ENCODE data around the gene CAMK1G. TPM values are rescaled to one million over a fixed set of nuclear protein-coding genes. Genes with fewer than 3 reads are reported as not detected.

The CAMK1G gene
- total and polyA plus RNA-seq, 7 donors: 0.04 to 1.4 (median 0.46) TPM; not detected in 3

DNA sequence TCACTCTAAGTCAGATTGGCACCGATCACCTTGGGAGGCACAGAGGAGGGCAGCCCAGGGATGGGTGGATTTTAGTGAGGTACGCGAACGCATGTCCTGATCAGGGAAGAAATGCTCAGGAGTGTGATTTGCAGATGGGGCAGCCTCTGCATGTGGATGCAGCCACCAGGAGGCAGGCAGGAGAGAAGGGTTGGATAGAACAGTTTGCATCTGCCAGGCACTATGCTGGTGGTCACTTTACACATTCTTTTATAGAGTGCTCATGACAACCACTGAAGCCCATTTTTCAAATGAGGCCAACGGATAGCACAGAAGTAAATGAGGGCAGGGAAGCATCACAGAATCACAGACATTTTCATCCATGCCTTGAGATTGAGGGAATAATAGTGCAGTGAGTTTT lies 63.0 kb downstream of the CAMK1G start:
- no peak for DNase-seq
- ATAC-seq: peak in 2 of 4 donors; percentile 23 to 28
- Histone ChIP-seq H3K4me1 (peaks cover 69% of the 10 kb centered on the region), H3K27ac (peak overlapping the region; percentile 46), H3K36me3 (ENCODE audit: insufficient read depth in 1 of 2, low read depth in 1 of 2) (no peaks in the 10 kb centered on the region), H3K4me3 (peak overlapping the region; percentile 39), H3K27me3 (ENCODE audit: insufficient read depth in 3 of 3, low read length in 2 of 3) (no peaks in the 10 kb centered on the region), H3K9me3 (no peaks in the 10 kb centered on the region)
- 65 to 86% (median 73%) methylated on average over 5 of the region's 5 CpGs for WGBS, 3 donors
- intact Hi-C loops (cut with DNase I): no loop called here
- TF ChIP-seq, protein P1, sequence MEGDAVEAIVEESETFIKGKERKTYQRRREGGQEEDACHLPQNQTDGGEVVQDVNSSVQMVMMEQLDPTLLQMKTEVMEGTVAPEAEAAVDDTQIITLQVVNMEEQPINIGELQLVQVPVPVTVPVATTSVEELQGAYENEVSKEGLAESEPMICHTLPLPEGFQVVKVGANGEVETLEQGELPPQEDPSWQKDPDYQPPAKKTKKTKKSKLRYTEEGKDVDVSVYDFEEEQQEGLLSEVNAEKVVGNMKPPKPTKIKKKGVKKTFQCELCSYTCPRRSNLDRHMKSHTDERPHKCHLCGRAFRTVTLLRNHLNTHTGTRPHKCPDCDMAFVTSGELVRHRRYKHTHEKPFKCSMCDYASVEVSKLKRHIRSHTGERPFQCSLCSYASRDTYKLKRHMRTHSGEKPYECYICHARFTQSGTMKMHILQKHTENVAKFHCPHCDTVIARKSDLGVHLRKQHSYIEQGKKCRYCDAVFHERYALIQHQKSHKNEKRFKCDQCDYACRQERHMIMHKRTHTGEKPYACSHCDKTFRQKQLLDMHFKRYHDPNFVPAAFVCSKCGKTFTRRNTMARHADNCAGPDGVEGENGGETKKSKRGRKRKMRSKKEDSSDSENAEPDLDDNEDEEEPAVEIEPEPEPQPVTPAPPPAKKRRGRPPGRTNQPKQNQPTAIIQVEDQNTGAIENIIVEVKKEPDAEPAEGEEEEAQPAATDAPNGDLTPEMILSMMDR (IDR thresholded peaks at IDR 0.05): peak; percentile 25

DNA sequence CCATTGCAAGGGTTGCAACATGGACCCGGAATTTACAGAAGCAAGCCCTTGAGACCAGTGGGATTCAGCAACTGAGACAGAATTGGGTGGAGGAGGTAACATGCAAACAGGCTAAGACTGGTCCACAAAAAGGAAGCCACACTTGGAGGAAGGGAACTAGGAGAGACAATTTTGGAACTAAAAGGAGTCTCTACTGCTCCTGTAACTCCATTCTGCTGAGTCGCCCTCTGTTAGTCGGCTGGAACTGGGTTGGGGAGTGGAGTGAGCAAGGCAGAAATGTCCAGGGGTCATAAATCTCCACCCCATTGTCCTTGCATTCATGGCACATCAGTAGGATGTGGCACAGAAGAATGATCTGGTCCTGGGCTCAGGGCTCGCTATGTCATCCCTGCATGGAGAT lies 63.6 kb downstream of the CAMK1G start:
- intact Hi-C loops (cut with DNase I): no loop called here
- Histone ChIP-seq H3K4me1 (peaks cover 64% of the 10 kb centered on the region), H3K9me3 (no peaks in the 10 kb centered on the region), H3K4me3 (no peak overlapping the region), H3K27me3 (ENCODE audit: insufficient read depth in 3 of 3, low read length in 2 of 3) (no peaks in the 10 kb centered on the region), H3K27ac (no peak overlapping the region), H3K36me3 (ENCODE audit: insufficient read depth in 1 of 2, low read depth in 1 of 2) (no peaks in the 10 kb centered on the region)
- no peak for ATAC-seq
- DNase-seq: no peak
- TF ChIP-seq, protein P1 (IDR thresholded peaks at IDR 0.05): no peak
- WGBS, 3 donors: 52 to 63% (median 62%) methylated on average over 4 of the region's 4 CpGs

DNA sequence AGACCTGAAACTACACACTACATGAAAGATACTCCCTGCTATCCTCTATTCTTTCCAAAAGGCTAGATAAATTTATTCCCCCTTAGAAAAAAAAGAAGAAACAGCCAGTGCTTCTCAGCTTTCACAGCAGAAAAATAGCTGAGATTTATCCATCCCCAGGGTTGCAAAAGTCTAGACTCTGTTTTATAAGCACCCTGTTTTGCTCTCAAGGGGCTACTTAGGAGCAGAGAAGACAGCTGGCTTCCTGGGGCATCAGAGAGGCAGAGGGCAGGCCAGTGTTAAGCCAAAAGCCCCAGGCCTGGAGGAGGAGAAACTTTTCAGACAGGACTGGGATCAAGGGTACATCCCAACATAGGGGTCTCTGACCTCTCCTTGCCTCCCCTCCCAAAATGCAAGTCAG lies 64.8 kb downstream of the CAMK1G start:
- no peak for DNase-seq
- H3K27me3 ChIP-seq (ENCODE audit: insufficient read depth in 3 of 3, low read length in 2 of 3): no peaks in the 10 kb centered on the region
- intact Hi-C loops (cut with DNase I): no loop called here
- no peak for ATAC-seq
- no peaks in the 10 kb centered on the region for H3K9me3 ChIP-seq
- peak overlapping the region; percentile 74 for H3K27ac ChIP-seq
- no peak overlapping the region for H3K4me3 ChIP-seq
- TF ChIP-seq, protein P1 (IDR thresholded peaks at IDR 0.05): no peak
- peaks cover 54% of the 10 kb centered on the region for H3K4me1 ChIP-seq
- no peaks in the 10 kb centered on the region for H3K36me3 ChIP-seq (ENCODE audit: insufficient read depth in 1 of 2, low read depth in 1 of 2)

DNA sequence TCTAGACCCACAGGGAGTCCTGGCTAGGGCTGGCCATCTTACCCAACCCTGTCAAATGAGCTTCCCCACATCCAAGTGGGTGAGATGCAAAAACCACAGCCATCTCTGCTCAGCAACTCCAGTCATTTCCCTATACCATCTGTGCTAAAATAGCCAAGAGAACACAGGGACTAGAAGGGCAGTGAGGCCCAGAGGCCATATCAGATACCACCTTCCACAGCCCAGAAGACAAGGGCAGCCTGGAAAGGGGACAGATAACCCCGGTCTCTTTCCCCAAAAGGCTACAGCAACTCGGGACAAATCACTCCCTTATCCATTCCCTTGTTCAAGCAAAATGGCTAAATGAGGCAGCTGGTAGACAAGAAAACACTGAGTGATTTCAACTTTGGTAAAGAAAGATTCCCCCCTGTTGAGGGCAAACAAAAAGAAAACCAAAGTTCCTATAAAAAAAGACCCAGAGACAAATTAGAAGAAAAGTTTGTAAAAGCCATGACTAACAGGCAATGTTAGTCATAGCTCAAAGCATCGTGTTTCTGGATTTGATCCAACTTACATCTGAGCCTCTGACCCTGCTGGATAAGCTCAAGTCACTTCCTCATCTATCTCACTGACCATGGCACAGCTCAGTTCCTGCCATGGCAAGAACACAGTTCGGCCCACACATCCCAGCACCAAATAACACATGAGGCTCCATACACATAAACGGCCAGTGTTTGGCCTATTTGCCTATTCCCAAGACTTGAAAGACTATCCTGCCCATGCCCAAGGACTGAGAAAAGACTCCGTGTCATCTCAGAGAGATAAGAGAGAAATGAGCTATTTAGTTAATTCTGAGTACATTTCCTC lies 65.6 kb downstream of the CAMK1G start:
- H3K36me3 ChIP-seq (ENCODE audit: insufficient read depth in 1 of 2, low read depth in 1 of 2): no peaks in the 10 kb centered on the region
- TF ChIP-seq, protein P1 (IDR thresholded peaks at IDR 0.05): no peak
- no peaks in the 10 kb centered on the region for H3K9me3 ChIP-seq
- intact Hi-C loops (cut with DNase I): no loop called here
- DNase-seq (no peak), ATAC-seq (peak; percentile 66 to 84 (median 68))
- H3K4me1 ChIP-seq: peaks cover 50% of the 10 kb centered on the region
- peak overlapping the region; percentile 74 for H3K27ac ChIP-seq
- no peak overlapping the region for H3K4me3 ChIP-seq
- H3K27me3 ChIP-seq (ENCODE audit: insufficient read depth in 3 of 3, low read length in 2 of 3): no peaks in the 10 kb centered on the region
- WGBS, 3 donors: 36 to 48% (median 41%) methylated on average over 6 of the region's 6 CpGs

Measured in psoas muscle (tissue), 8 donors.